Measurements from ENCODE around the gene NEK3. TPM values are rescaled to one million over a fixed set of nuclear protein-coding genes. Genes with fewer than 3 reads are reported as not detected.
"Not testable (repeated sequence)": the region's sequence is repeated elsewhere in the genome, so short reads cannot be mapped to it uniquely, and the experiment has no call there.

The NEK3 gene
- total RNA-seq, 1 donor from 2014 or later = 28.3 TPM

- Mint-ChIP-seq H3K9me3 (no peaks in the 10 kb centered on the region), H3K27me3 (no peaks in the 10 kb centered on the region), H3K36me3 (no peaks in the 10 kb centered on the region)
These were observed 46.8 kb downstream of the NEK3 start for GRCh38 chr13:52112591-52112990.

DNA sequence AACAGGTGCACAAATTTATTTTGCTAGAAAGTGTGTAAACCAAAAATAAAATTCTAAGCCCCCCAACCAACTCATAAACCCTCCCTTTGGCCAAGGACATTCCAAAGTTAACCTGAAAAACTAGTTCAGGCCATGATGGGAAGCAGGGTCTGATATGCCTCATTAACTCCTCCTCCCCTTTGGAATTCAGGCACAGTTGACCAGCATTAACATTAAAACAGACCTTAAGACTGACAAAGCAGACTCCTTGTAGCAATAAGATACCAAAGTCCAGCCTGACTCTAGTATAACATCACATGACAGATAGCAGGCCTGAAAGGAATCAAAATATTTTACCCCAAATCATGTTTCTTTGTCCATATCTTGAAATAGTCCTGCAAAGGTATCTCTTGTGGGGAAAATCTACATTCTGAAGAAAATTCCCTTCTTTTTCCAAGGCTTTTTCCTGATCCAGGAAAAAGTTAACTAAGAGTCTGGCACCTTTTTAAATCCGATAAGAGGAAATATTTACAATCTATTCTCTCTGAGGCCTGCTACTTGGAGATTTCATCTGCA is 50.2 kb downstream of the NEK3 start:
- Mint-ChIP-seq H3K4me1 (ENCODE audit: unreplicated experiment) (no peaks in the 10 kb centered on the region), H3K4me3 (no peak overlapping the region), H3K9me3 (no peaks in the 10 kb centered on the region), H3K27me3 (no peaks in the 10 kb centered on the region), H3K36me3 (no peaks in the 10 kb centered on the region), H3K27ac (no peak overlapping the region)
- DNase-seq (ENCODE audit: extremely low spot score, unreplicated experiment) = no peak
- TF ChIP-seq, protein P1, sequence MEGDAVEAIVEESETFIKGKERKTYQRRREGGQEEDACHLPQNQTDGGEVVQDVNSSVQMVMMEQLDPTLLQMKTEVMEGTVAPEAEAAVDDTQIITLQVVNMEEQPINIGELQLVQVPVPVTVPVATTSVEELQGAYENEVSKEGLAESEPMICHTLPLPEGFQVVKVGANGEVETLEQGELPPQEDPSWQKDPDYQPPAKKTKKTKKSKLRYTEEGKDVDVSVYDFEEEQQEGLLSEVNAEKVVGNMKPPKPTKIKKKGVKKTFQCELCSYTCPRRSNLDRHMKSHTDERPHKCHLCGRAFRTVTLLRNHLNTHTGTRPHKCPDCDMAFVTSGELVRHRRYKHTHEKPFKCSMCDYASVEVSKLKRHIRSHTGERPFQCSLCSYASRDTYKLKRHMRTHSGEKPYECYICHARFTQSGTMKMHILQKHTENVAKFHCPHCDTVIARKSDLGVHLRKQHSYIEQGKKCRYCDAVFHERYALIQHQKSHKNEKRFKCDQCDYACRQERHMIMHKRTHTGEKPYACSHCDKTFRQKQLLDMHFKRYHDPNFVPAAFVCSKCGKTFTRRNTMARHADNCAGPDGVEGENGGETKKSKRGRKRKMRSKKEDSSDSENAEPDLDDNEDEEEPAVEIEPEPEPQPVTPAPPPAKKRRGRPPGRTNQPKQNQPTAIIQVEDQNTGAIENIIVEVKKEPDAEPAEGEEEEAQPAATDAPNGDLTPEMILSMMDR (conservative IDR thresholded peaks at IDR 0.05) = no peak

More at GRCh38 chr13:52112591-52112990, 46.8 kb downstream of the NEK3 start:
- no peak for DNase-seq (ENCODE audit: extremely low spot score, unreplicated experiment)
- TF ChIP-seq, protein P1 (conservative IDR thresholded peaks at IDR 0.05) = no peak
- H3K27ac Mint-ChIP-seq = no peak overlapping the region
- H3K4me1 Mint-ChIP-seq (ENCODE audit: unreplicated experiment) = no peaks in the 10 kb centered on the region
- no peak overlapping the region for H3K4me3 Mint-ChIP-seq

DNA sequence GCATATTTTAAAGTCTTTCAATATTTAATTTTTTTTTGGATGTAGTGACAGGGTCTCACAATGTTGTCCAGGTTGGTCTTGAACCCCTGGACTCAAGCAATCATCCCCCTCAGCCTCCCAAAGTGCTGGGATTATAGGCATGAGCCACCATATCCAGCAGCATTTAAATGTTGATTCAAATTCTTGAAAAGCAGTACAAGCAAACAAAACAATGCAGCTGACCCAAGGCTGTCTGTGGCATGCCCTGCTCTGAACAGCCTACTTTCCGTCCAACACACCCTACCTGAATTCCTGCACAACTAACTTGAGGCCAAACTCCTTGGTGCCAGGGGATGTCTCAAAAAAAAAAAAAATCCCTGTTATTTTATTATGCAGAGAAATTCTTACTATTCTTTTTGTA is 53.6 kb downstream of the NEK3 start:
- H3K4me3 Mint-ChIP-seq = no peak overlapping the region
- no peak for DNase-seq (ENCODE audit: extremely low spot score, unreplicated experiment)
- no peaks in the 10 kb centered on the region for H3K36me3 Mint-ChIP-seq
- TF ChIP-seq, protein P1 (conservative IDR thresholded peaks at IDR 0.05) = no peak
- no peak overlapping the region for H3K27ac Mint-ChIP-seq
- no peaks in the 10 kb centered on the region for H3K27me3 Mint-ChIP-seq
- H3K9me3 Mint-ChIP-seq = no peaks in the 10 kb centered on the region
- H3K4me1 Mint-ChIP-seq (ENCODE audit: unreplicated experiment) = no peaks in the 10 kb centered on the region

GRCh38 chr13:52104624-52105023 is 54.8 kb downstream of the NEK3 start:
- Mint-ChIP-seq H3K4me1 (ENCODE audit: unreplicated experiment) (no peaks in the 10 kb centered on the region), H3K27me3 (no peaks in the 10 kb centered on the region), H3K27ac (peak overlapping the region; percentile 43)

DNA sequence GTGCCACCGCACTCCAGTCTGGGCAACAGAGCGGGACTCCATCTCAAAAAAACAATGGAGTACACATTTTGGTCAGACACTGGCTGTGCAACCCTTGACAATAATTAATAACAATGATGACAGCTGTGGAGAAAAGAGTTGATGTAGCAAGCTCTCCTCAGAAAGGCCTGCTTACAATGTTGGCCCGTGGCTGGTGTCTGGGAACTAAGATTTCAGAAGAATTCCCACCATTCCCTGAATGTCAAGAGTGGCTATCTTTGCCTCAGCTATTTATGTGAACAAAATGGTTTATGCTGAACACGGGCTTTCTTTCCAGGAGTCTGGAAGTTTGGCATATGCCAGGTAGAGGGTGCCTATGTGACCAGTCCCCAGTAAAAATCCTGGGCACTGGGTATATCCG is 56.0 kb downstream of the NEK3 start:
- Mint-ChIP-seq H3K27me3 (no peaks in the 10 kb centered on the region), H3K4me3 (no peak overlapping the region), H3K36me3 (no peaks in the 10 kb centered on the region), H3K9me3 (no peaks in the 10 kb centered on the region), H3K4me1 (ENCODE audit: unreplicated experiment) (no peaks in the 10 kb centered on the region), H3K27ac (no peak overlapping the region)
- TF ChIP-seq, protein P1 (conservative IDR thresholded peaks at IDR 0.05) = no peak
- DNase-seq (ENCODE audit: extremely low spot score, unreplicated experiment) = no peak

More at GRCh38 chr13:52104624-52105023, 54.8 kb downstream of the NEK3 start:
- DNase-seq (ENCODE audit: extremely low spot score, unreplicated experiment) = no peak
- no peaks in the 10 kb centered on the region for H3K9me3 Mint-ChIP-seq
- no peaks in the 10 kb centered on the region for H3K36me3 Mint-ChIP-seq
- TF ChIP-seq, protein P1 (conservative IDR thresholded peaks at IDR 0.05) = no peak
- no peak overlapping the region for H3K4me3 Mint-ChIP-seq

- not testable (repeated sequence) for DNase-seq (ENCODE audit: extremely low spot score, unreplicated experiment); H3K27me3 Mint-ChIP-seq; H3K4me3 Mint-ChIP-seq; H3K27ac Mint-ChIP-seq; H3K9me3 Mint-ChIP-seq; H3K36me3 Mint-ChIP-seq; H3K4me1 Mint-ChIP-seq (ENCODE audit: unreplicated experiment)
These were observed 57.0 kb downstream of the NEK3 start for GRCh38 chr13:52102423-52102822.

All from type B pancreatic cell (in vitro differentiated cells).